GM12872 (cell line): Measurements from ENCODE around the gene KLRF1.

ENCODE experiments used
- CTCF ChIP-seq: IDR thresholded peaks from 3 replicates; pipeline ENCODE4 v1.5.1; 2011; ENCODE audit warnings: low read depth, mild to moderate bottlenecking, low read length, moderate library complexity; ENCODE audit not compliant: insufficient read depth

The KLRF1 gene

GRCh38 chr12:9796346-9796745, 30.9 kb upstream of the KLRF1 start:
- TF ChIP-seq CTCF, result no peak

DNA sequence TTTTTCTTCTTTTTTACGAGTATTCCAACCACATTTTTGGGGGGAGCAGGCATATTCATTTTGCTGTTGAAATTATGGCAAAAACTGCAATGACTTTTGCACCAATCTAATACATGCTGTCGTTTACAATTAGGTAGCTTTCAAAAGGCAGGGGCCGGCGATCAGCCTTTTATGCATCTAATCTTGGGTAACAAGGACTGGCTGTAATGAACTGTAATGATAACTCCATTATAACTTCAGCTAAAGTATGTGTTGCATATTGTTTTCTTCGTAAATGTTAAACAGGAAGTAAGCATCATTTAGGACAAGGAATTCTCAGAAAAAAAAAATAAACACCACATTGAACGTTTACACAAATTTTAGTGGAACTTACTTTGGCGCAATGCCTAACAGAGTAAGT, 30.3 kb upstream of the KLRF1 start:
- no peak for TF ChIP-seq CTCF

DNA sequence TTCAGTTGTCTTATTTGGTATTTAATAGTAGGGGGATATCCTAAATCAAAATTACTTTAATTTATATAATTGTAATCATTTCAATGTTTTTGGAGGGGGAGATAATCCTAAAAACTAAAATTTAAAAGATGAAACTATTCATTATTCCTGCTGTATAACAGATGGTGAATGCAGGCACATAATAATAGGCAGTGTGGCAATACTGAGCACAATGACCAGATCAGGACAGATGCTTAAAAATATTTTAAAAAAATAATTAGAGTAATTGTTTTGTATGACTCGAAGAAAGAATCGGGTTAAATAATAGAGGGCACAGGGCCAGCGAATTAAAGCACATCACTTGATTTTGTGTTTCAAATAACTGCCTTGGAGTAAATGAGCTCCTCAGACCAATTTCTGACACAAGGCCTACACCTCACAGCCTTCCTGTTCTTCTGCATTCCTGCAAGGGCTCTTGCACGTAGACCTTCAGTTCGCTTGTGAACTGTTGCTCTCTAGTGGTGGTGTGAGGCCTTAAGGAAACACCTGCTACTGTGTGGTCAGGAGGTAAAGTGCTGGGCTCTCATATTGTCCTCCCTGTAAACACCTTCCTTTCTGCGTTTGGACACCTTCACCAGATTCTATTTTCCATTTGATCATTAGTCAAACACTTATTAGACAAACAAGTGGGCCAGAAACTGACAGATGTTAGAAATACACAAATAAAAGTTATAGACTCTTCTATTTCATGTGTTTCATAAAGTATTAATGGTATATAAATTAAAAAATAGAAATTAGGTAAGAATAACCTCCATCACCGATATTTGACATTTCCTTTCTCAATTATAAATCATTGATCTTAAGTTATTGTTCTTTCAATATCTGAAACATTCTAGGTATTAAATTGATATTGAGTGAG, 29.3 kb upstream of the KLRF1 start:
- TF ChIP-seq CTCF, result peak; percentile 85

DNA sequence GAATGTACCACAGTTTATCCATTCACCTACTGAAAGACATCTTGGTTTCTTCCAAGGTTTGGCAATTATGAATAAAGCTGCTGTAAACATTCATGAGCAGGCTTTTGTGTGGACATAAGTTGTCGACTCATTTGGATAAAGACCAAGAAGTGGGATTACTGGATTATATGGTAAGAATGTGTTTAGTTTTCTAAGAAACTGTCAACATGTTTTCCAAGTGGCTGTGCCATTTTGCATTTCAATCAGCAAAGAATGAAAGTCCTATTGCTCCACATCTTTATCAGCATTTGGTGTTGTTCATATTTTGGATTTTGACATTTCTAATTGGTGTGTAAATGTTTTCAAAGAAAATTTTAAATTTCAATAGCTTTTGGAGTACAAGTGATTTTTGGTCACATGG, 27.3 kb upstream of the KLRF1 start:
- no peak for TF ChIP-seq CTCF

GRCh38 chr12:9805883-9806282, 21.4 kb upstream of the KLRF1 start:
- no peak for TF ChIP-seq CTCF

GRCh38 chr12:9806714-9807113, 20.6 kb upstream of the KLRF1 start:
- no peak for TF ChIP-seq CTCF

DNA sequence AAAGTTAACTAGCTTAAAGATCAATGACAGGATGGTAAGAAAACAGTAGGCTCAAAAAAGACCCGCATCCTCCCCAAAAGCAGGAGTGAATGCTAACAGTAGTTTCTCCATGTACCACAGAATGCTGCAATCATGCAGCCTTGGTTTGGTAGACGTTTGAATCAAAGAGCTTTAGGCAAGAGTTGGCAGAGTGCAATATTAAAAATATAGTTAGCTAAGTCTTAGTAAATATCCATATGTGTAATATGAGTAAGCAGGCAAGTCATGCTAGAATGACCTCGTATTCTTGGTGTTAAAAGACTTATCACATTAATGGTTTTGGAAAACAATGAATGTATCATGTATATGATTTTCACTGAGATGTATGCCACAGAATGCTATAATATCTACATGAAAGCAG, 18.8 kb upstream of the KLRF1 start:
- no peak for TF ChIP-seq CTCF
